GM19452 (cell line): ENCODE measurements around the gene DNAJC30.
"Not testable (repeated sequence)": the region's sequence is repeated elsewhere in the genome, so short reads cannot be mapped to it uniquely, and the experiment has no call there.

Experiments
- ATAC-seq: cut with Tn5 transposase; IDR thresholded peaks from one replicate; pipeline ENCODE4 v1.9.1; 2021; ENCODE audit not compliant: unreplicated experiment

The DNAJC30 gene

GRCh38 chr7:73683056-73683787, at the start of gene DNAJC30, which contains the start of gene BUD23:
TSS of gene DNAJC30 (minus strand) at chr7:73683453. CDS start at chr7:73683423, 30 bp downstream.
TSS of gene BUD23 (plus strand) at chr7:73683597. CDS start at chr7:73683626, 29 bp downstream.
- peak; percentile 89 for ATAC-seq

GRCh38 chr7:73732397-73732796, 49.1 kb upstream of the DNAJC30 start:
- no peak for ATAC-seq

- ATAC-seq, result no peak
Measured at GRCh38 chr7:73730485-73730884, 47.2 kb upstream of the DNAJC30 start.

GRCh38 chr7:73728551-73728950, 45.3 kb upstream of the DNAJC30 start:
- no peak for ATAC-seq

GRCh38 chr7:73727952-73728351, 44.7 kb upstream of the DNAJC30 start:
- ATAC-seq, result no peak

GRCh38 chr7:73726083-73726466, 42.8 kb upstream of the DNAJC30 start:
- ATAC-seq, result no peak

GRCh38 chr7:73723813-73724212, 40.6 kb upstream of the DNAJC30 start:
- ATAC-seq, result no peak

GRCh38 chr7:73722785-73723184, 39.5 kb upstream of the DNAJC30 start:
- no peak for ATAC-seq

- ATAC-seq, result not testable (repeated sequence)
Measured at GRCh38 chr7:73722182-73722581, 38.9 kb upstream of the DNAJC30 start.

GRCh38 chr7:73721377-73721817, 38.1 kb upstream of the DNAJC30 start:
- no peak for ATAC-seq

- not testable (repeated sequence) for ATAC-seq
Measured at GRCh38 chr7:73720443-73720842, 37.2 kb upstream of the DNAJC30 start.

- no peak for ATAC-seq
Measured at GRCh38 chr7:73719806-73720169, 36.5 kb upstream of the DNAJC30 start.

GRCh38 chr7:73718905-73719805, 35.9 kb upstream of the DNAJC30 start, which contains the start of gene STX1A:
TSS of gene STX1A (minus strand) at chr7:73719669. CDS start at chr7:73719631, 38 bp downstream.
- ATAC-seq, result peak; percentile 77

- no peak for ATAC-seq
Measured at GRCh38 chr7:73718438-73718881, 35.2 kb upstream of the DNAJC30 start.

GRCh38 chr7:73717991-73718405, 34.7 kb upstream of the DNAJC30 start:
- no peak for ATAC-seq

- no peak for ATAC-seq
Measured at GRCh38 chr7:73717025-73717807, 34.0 kb upstream of the DNAJC30 start.

GRCh38 chr7:73716318-73716890, 33.2 kb upstream of the DNAJC30 start:
- ATAC-seq, result no peak

GRCh38 chr7:73715648-73716317, 32.5 kb upstream of the DNAJC30 start:
- ATAC-seq, result no peak

GRCh38 chr7:73713319-73713718, 30.1 kb upstream of the DNAJC30 start:
- not testable (repeated sequence) for ATAC-seq

GRCh38 chr7:73712773-73713172, 29.5 kb upstream of the DNAJC30 start:
- ATAC-seq, result no peak
